HEK293 (cell line): ENCODE measurements around the gene CNN1.

Experiments
- CTCF ChIP-seq: fragments of 450-650 bp; formaldehyde crosslinking; IDR thresholded peaks from 2 replicates; pipeline ENCODE4 v1.5.1; 2016; ENCODE audit warnings: missing biosample characterization, missing genetic modification characterization
- ELK4 ChIP-seq: IDR thresholded peaks from 2 replicates; pipeline ENCODE4 v1.6.1; 2011; ENCODE audit warnings: mild to moderate bottlenecking, low read depth, low read length, borderline replicate concordance
- KLF16 ChIP-seq: fragments of 450-650 bp; formaldehyde crosslinking; IDR thresholded peaks from 2 replicates; pipeline ENCODE4 v1.5.1; 2017; ENCODE audit warnings: missing biosample characterization, missing genetic modification characterization
- OSR2 ChIP-seq: fragments of 450-650 bp; formaldehyde crosslinking; IDR thresholded peaks from 2 replicates; pipeline ENCODE4 v1.5.1; 2016; ENCODE audit warnings: missing biosample characterization, missing genetic modification characterization
- RBAK ChIP-seq: fragments of 450-650 bp; formaldehyde crosslinking; IDR thresholded peaks from 2 replicates; pipeline ENCODE4 v1.5.1; 2016; ENCODE audit warnings: missing biosample characterization, missing genetic modification characterization
- REST ChIP-seq: fragments of 450-650 bp; formaldehyde crosslinking; IDR thresholded peaks from 2 replicates; pipeline ENCODE4 v1.5.1; 2016; ENCODE audit warnings: missing biosample characterization, missing genetic modification characterization
- SALL2 ChIP-seq: fragments of 450-650 bp; formaldehyde crosslinking; IDR thresholded peaks from 2 replicates; pipeline ENCODE4 v1.5.0; 2017; ENCODE audit warnings: missing biosample characterization, mild to moderate bottlenecking, missing genetic modification characterization, borderline replicate concordance
- SCRT2 ChIP-seq: fragments of 450-650 bp; formaldehyde crosslinking; IDR thresholded peaks from 2 replicates; pipeline ENCODE4 v1.5.1; 2016; ENCODE audit warnings: missing biosample characterization, missing genetic modification characterization
- SETDB1 ChIP-seq: IDR thresholded peaks from one replicate; pipeline ENCODE4 v1.6.1; 2017; ENCODE audit warnings: mild to moderate bottlenecking, low read length, moderate library complexity, mixed read lengths; ENCODE audit not compliant: insufficient read length
- ZNF121 ChIP-seq: fragments of 450-650 bp; formaldehyde crosslinking; IDR thresholded peaks from 2 replicates; pipeline ENCODE4 v1.5.1; 2016; ENCODE audit warnings: missing biosample characterization, missing genetic modification characterization
- ZNF324 ChIP-seq: fragments of 450-650 bp; formaldehyde crosslinking; IDR thresholded peaks from 2 replicates; pipeline ENCODE4 v1.5.1; 2016; ENCODE audit warnings: missing biosample characterization, missing genetic modification characterization

GRCh38 chr19:11598103-11598483, 59.4 kb downstream of the CNN1 start:
- TF ChIP-seq CTCF, result no peak
- TF ChIP-seq SETDB1, result no peak
- no peak for TF ChIP-seq RBAK (tag by site-specific recombination)
- no peak for TF ChIP-seq ZNF324
- TF ChIP-seq ELK4, result no peak
- no peak for TF ChIP-seq OSR2 (tag by site-specific recombination)
- no peak for TF ChIP-seq SALL2
- TF ChIP-seq REST, result no peak
- no peak for TF ChIP-seq KLF16 (tag by site-specific recombination)
- TF ChIP-seq ZNF121, result no peak
- no peak for TF ChIP-seq SCRT2 (tag by site-specific recombination)
